ENCODE data around the gene POLR2A. TPM values are rescaled to one million over a fixed set of nuclear protein-coding genes. Genes with fewer than 3 reads are reported as not detected.
A peak's percentile ranks its signal among the peaks of the same experiment; 100 is the strongest.

Gene POLR2A
- total and polyA plus RNA-seq, 8 donors = 90.8 to 118 (median 109) TPM

DNA sequence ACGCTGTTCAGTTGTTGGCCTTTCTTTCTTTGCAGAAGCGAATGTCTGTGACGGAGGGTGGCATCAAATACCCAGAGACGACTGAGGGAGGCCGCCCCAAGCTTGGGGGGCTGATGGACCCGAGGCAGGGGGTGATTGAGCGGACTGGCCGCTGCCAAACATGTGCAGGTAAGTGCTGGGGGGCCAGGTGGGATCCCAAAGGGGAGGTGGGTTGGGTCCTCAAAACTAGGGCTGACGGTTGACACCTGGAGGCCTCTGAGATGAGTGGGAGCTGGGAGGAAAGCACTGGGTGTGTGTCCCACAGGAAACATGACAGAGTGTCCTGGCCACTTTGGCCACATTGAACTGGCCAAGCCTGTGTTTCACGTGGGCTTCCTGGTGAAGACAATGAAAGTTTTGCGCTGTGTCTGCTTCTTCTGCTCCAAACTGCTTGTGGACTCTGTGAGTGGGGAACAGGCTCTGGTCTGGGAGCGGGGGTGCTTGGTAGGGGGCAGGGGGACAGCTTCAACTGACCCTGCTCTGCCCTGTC is 11.8 kb downstream of the POLR2A start:
- Histone ChIP-seq H3K9me3 (no peaks in the 10 kb centered on the region), H3K4me1 (peaks cover 0 to 12% of the 10 kb centered on the region in 2 donors), H3K36me3 (peaks cover 2 to 62% of the 10 kb centered on the region in 2 donors), H3K27me3 (no peaks in the 10 kb centered on the region), H3K4me3 (no peak overlapping the region), H3K27ac (peak overlapping the region in 1 of 2 donors; percentile 28)
- intact Hi-C loops (cut with DNase I) = no loop called here
- ATAC-seq = no peak
- TF ChIP-seq, protein P1, sequence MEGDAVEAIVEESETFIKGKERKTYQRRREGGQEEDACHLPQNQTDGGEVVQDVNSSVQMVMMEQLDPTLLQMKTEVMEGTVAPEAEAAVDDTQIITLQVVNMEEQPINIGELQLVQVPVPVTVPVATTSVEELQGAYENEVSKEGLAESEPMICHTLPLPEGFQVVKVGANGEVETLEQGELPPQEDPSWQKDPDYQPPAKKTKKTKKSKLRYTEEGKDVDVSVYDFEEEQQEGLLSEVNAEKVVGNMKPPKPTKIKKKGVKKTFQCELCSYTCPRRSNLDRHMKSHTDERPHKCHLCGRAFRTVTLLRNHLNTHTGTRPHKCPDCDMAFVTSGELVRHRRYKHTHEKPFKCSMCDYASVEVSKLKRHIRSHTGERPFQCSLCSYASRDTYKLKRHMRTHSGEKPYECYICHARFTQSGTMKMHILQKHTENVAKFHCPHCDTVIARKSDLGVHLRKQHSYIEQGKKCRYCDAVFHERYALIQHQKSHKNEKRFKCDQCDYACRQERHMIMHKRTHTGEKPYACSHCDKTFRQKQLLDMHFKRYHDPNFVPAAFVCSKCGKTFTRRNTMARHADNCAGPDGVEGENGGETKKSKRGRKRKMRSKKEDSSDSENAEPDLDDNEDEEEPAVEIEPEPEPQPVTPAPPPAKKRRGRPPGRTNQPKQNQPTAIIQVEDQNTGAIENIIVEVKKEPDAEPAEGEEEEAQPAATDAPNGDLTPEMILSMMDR (IDR thresholded peaks at IDR 0.05) = no peak
- DNase-seq = no peak

DNA sequence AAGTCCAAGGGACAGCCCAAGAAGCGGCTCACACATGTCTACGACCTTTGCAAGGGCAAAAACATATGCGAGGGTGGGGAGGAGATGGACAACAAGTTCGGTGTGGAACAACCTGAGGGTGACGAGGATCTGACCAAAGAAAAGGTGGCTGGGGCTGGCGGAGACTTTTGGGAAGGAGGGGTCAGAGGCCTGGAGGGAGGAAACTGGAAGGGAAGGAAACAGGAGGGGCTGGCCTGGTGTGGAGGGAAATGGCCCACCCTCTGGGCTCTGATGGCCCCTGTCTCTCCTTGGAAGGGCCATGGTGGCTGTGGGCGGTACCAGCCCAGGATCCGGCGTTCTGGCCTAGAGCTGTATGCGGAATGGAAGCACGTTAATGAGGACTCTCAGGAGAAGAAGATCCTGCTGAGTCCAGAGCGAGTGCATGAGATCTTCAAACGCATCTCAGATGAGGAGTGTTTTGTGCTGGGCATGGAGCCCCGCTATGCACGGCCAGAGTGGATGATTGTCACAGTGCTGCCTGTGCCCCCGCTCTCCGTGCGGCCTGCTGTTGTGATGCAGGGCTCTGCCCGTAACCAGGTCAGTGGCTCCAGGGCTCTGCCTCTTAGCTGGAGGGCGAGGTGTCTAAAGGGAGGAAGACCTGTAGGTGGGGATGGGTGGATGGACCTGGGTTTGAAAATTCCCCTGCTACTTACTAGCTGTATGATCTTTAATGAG is 12.5 kb downstream of the POLR2A start:
- TF ChIP-seq, protein P1 (IDR thresholded peaks at IDR 0.05) = no peak
- ATAC-seq (peak; percentile 12), DNase-seq (no peak)
- H3K9me3 ChIP-seq = no peaks in the 10 kb centered on the region
- intact Hi-C loops (cut with DNase I) = no loop called here
- no peaks in the 10 kb centered on the region for H3K27me3 ChIP-seq
- H3K4me3 ChIP-seq = no peak overlapping the region
- peak overlapping the region in 1 of 2 donors; percentile 28 for H3K27ac ChIP-seq
- H3K4me1 ChIP-seq = peaks cover 0 to 12% of the 10 kb centered on the region in 2 donors
- peaks cover 2 to 62% of the 10 kb centered on the region in 2 donors for H3K36me3 ChIP-seq

DNA sequence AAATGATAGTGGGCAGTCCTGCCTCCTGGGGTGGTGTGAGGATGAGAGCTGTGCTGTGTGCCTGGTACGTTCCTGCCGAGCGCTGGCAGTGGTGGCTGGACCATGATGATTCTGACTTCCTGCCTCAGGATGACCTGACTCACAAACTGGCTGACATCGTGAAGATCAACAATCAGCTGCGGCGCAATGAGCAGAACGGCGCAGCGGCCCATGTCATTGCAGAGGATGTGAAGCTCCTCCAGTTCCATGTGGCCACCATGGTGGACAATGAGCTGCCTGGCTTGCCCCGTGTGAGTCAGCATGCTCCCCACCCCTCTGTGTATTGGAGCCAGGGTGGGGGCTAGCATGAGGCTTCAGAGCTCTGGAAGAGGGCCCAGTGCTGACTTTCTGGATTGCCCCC is 13.1 kb downstream of the POLR2A start:
- Histone ChIP-seq H3K4me3 (no peak overlapping the region), H3K9me3 (no peaks in the 10 kb centered on the region), H3K27ac (no peak overlapping the region), H3K27me3 (no peaks in the 10 kb centered on the region), H3K4me1 (peaks cover 0 to 12% of the 10 kb centered on the region in 2 donors), H3K36me3 (peaks cover 2 to 67% of the 10 kb centered on the region in 2 donors)
- TF ChIP-seq, protein P1 (IDR thresholded peaks at IDR 0.05) = no peak
- ATAC-seq = peak; percentile 37
- no peak for DNase-seq
- intact Hi-C loops (cut with DNase I) = no loop called here

DNA sequence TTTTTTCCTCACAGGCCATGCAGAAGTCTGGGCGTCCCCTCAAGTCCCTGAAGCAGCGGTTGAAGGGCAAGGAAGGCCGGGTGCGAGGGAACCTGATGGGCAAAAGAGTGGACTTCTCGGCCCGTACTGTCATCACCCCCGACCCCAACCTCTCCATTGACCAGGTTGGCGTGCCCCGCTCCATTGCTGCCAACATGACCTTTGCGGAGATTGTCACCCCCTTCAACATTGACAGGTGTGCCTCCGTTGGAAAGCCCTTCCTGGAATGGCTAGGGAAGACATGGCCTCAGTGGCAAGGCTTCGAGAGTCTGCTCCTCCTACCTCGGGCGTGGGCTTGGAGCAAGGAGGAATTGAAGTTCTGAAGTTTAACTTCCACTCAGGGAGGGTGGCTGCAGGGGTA is 13.5 kb downstream of the POLR2A start:
- ATAC-seq (no peak), DNase-seq (no peak)
- peak overlapping the region in 1 of 2 donors; percentile 25 for H3K27ac ChIP-seq
- H3K36me3 ChIP-seq = peaks cover 2 to 71% of the 10 kb centered on the region in 2 donors
- H3K9me3 ChIP-seq = no peaks in the 10 kb centered on the region
- no peak overlapping the region for H3K4me3 ChIP-seq
- no peaks in the 10 kb centered on the region for H3K27me3 ChIP-seq
- H3K4me1 ChIP-seq = peaks cover 0 to 12% of the 10 kb centered on the region in 2 donors
- intact Hi-C loops (cut with DNase I) = no loop called here
- TF ChIP-seq, protein P1 (IDR thresholded peaks at IDR 0.05) = no peak

DNA sequence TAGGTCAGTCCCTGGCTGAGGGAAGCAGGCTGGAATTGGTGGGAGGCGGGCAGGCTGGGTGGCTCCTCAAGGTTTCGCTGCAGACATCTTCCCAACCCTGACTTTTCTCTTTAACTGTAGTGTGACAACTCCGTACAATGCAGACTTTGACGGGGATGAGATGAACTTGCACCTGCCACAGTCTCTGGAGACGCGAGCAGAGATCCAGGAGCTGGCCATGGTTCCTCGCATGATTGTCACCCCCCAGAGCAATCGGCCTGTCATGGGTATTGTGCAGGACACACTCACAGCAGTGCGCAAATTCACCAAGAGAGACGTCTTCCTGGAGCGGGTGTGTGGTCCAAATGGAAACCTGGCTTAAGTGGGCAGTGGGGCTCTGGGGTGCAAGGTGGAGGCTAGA is 15.0 kb downstream of the POLR2A start:
- Histone ChIP-seq H3K27ac (no peak overlapping the region), H3K4me3 (no peak overlapping the region), H3K36me3 (peaks cover 2 to 87% of the 10 kb centered on the region in 2 donors), H3K4me1 (no peaks in the 10 kb centered on the region), H3K9me3 (no peaks in the 10 kb centered on the region), H3K27me3 (no peaks in the 10 kb centered on the region)
- DNase-seq (no peak), ATAC-seq (no peak)
- intact Hi-C loops (cut with DNase I) = no loop called here
- TF ChIP-seq, protein P1 (IDR thresholded peaks at IDR 0.05) = no peak
